ENCODE measurements around the gene TWF2. TPM values are rescaled to one million over a fixed set of nuclear protein-coding genes. Genes with fewer than 3 reads are reported as not detected.

TWF2 gene
- total and polyA plus RNA-seq, 2 of the 13 experiments (the other 11 are each of a cell fraction or from before 2014, with no cell fraction given) = 45.5 to 108 TPM

DNA sequence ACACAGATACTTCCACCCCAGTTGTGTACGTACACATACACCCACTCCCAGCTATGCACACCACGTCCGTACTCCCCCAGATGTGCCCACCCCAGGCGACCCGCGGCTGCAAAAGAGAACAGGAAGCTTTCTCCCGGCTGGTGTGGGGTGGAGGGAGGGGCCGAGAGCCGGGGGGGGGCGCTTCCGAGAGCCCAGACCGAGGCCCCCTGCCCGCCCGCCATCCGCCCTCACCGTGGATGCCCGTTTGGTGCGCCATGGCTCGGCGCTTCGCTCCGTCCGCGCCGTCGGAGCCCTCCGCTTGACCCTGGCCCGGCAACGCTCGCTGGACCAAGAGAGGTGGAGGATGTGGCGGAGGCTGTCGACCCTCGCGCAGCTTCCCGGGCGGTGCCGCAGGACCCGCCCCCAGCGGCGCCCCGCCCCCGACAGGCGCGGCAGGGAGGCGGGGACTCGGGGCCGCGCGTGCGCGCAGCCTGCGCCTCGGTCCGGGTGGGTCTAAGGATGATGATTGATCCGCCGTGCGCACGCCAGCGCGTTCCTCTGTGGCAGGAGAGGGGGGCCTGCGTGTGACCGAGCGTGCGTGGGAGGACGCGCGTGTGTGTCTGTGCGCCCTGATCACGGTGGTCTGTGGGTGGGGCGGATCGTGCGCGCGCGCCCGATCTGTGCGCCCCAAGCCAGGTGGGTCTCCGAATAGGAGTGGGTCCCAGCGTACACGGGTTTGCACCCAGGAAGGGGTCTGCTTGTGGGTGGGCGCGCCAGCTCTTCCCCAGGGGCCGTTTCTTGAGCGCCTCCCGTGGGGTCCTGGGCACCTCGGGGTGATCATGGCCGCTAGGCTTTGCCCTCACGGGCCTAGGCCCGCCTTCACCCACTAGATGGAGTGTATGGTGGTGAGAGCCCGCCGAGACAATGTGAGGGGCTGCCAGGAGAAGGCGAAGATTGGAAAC, at the start of gene TWF2 (continued):
- TF ChIP-seq ZNF670 (CRISPR knock-in tag; IDR thresholded peaks at IDR 0.05; ENCODE audit: borderline replicate concordance) (peak; percentile 29; the same call in 1 of the 2 replicates), FOXO4 (CRISPR knock-in tag; conservative IDR thresholded peaks at IDR 0.05) (no peak), ATRX (CRISPR knock-in tag; IDR thresholded peaks at IDR 0.05; ENCODE audit: borderline replicate concordance) (no peak), REL (CRISPR knock-in tag; conservative IDR thresholded peaks at IDR 0.05) (no peak), SALL2 (CRISPR knock-in tag; IDR thresholded peaks at IDR 0.05) (peak; percentile 36; the same call in 1 of the 2 replicates), TP53 (CRISPR knock-in tag; conservative IDR thresholded peaks at IDR 0.05) (0 out of 2 replicates have a peak, but pooled peaks have one; percentile 46), SCMH1 (CRISPR knock-in tag; IDR thresholded peaks at IDR 0.05; ENCODE audit: borderline replicate concordance) (no peak), ZNF792 (CRISPR knock-in tag; IDR thresholded peaks at IDR 0.05) (0 out of 2 replicates have a peak, but pooled peaks have one; percentile 18), SRSF1 (optimal IDR thresholded peaks at IDR 0.05; ENCODE audit: low read depth, low read length) (peak; percentile 67), NFATC3 (CRISPR knock-in tag; IDR thresholded peaks at IDR 0.05) (0 out of 2 replicates have a peak, but pooled peaks have one; percentile 73), HNRNPH1 (optimal IDR thresholded peaks at IDR 0.05; ENCODE audit: low read depth, low read length) (no peak), AGO2 (optimal IDR thresholded peaks at IDR 0.05; ENCODE audit: low read depth, low read length) (peak; percentile 85), PHB2 (IDR thresholded peaks at IDR 0.05; ENCODE audit: partially characterized antibody) (no peak), ZNF281 (CRISPR knock-in tag; IDR thresholded peaks at IDR 0.05; ENCODE audit: borderline replicate concordance) (no peak), MATR3 (CRISPR knock-in tag; IDR thresholded peaks at IDR 0.05) (no peak), ZNF280B (CRISPR knock-in tag; IDR thresholded peaks at IDR 0.05; ENCODE audit: borderline replicate concordance) (peak; percentile 54; the same call in 1 of the 2 replicates), FOXK2 (IDR thresholded peaks at IDR 0.05) (no peak), ZIK1 (CRISPR knock-in tag; IDR thresholded peaks at IDR 0.05; ENCODE audit: borderline replicate concordance, low read depth) (peak; percentile 76; the same call in 1 of the 2 replicates), PLSCR1 (CRISPR knock-in tag; IDR thresholded peaks at IDR 0.05; ENCODE audit: borderline replicate concordance) (no peak), NR2F1 (CRISPR knock-in tag; IDR thresholded peaks at IDR 0.05) (no peak)
